ENCODE data around the gene SURF6.
A peak's percentile ranks its signal among the peaks of the same experiment; 100 is the strongest.

SURF6 gene

GRCh38 chr9:133367221-133367620 lies 31.2 kb upstream of the SURF6 start:
- no peak for DNase-seq

GRCh38 chr9:133366435-133366834 lies 30.4 kb upstream of the SURF6 start:
- no peak for DNase-seq

- DNase-seq: no peak
Observed at GRCh38 chr9:133362359-133363044, 26.5 kb upstream of the SURF6 start.

- DNase-seq: no peak
Observed at GRCh38 chr9:133361507-133362092, 25.6 kb upstream of the SURF6 start.

- no peak for DNase-seq
Observed at GRCh38 chr9:133360400-133361393, 24.7 kb upstream of the SURF6 start.

- no peak for DNase-seq
Observed at GRCh38 chr9:133359399-133360175, 23.6 kb upstream of the SURF6 start.

GRCh38 chr9:133357656-133358055 lies 21.7 kb upstream of the SURF6 start:
- no peak for DNase-seq

GRCh38 chr9:133356391-133357091 lies 20.6 kb upstream of the SURF6 start, which contains the start of the genes SURF1 and SURF2:
SURF1 (minus strand) TSS chr9:133356487; CDS start chr9:133356453, 34 bp downstream.
SURF2 (plus strand) TSS chr9:133356550; CDS start chr9:133356593, 43 bp downstream.
- DNase-seq: peak; percentile 95

- no peak for DNase-seq
Observed at GRCh38 chr9:133355881-133356357, 19.9 kb upstream of the SURF6 start.

- DNase-seq: no peak
Observed at GRCh38 chr9:133354766-133355165, 18.8 kb upstream of the SURF6 start.

GRCh38 chr9:133353548-133353947 lies 17.6 kb upstream of the SURF6 start:
- DNase-seq: no peak

- DNase-seq: no peak
Observed at GRCh38 chr9:133352635-133353340, 16.8 kb upstream of the SURF6 start.

- DNase-seq: peak; percentile 49
Observed at GRCh38 chr9:133351908-133352634, 16.1 kb upstream of the SURF6 start.

GRCh38 chr9:133351526-133351907 lies 15.5 kb upstream of the SURF6 start:
- no peak for DNase-seq

- DNase-seq: no peak
Observed at GRCh38 chr9:133349965-133350616, 14.1 kb upstream of the SURF6 start.

- DNase-seq: no peak
Observed at GRCh38 chr9:133348718-133349573, 13.0 kb upstream of the SURF6 start.

GRCh38 chr9:133347985-133348717 lies 12.2 kb upstream of the SURF6 start, which contains the start of the genes MED22 and RPL7A:
MED22 (minus strand) TSS chr9:133348131; CDS start chr9:133346662, 1,469 bp downstream.
RPL7A (plus strand) TSS chr9:133348218; CDS start chr9:133348244, 26 bp downstream.
- peak; percentile 92 for DNase-seq

GRCh38 chr9:133347515-133347984 lies 11.6 kb upstream of the SURF6 start:
- DNase-seq: peak; percentile 53
